HG02852 (cell line): ENCODE data around the gene LRCOL1.

Experiments
- ATAC-seq: cut with Tn5 transposase; IDR thresholded peaks from one replicate; pipeline ENCODE4 v1.9.1; 2021; ENCODE audit warnings: mild to moderate bottlenecking, moderate library complexity; ENCODE audit not compliant: unreplicated experiment

LRCOL1 gene

GRCh38 chr12:132583736-132584135, 26.6 kb downstream of the LRCOL1 start:
- no peak for ATAC-seq

- ATAC-seq: no peak
Observed at GRCh38 chr12:132583411-132583710, 27.0 kb downstream of the LRCOL1 start.

- no peak for ATAC-seq
Observed at GRCh38 chr12:132582582-132583410, 27.6 kb downstream of the LRCOL1 start.

GRCh38 chr12:132582058-132582420, 28.3 kb downstream of the LRCOL1 start:
- no peak for ATAC-seq

GRCh38 chr12:132581348-132582057, 28.9 kb downstream of the LRCOL1 start:
- no peak for ATAC-seq

- ATAC-seq: no peak
Observed at GRCh38 chr12:132580701-132581292, 29.6 kb downstream of the LRCOL1 start.

GRCh38 chr12:132579744-132580143, 30.6 kb downstream of the LRCOL1 start:
- no peak for ATAC-seq

- ATAC-seq: no peak
Observed at GRCh38 chr12:132578826-132579225, 31.6 kb downstream of the LRCOL1 start.

GRCh38 chr12:132578118-132578517, 32.3 kb downstream of the LRCOL1 start:
- ATAC-seq: no peak

- no peak for ATAC-seq
Observed at GRCh38 chr12:132577191-132577920, 33.0 kb downstream of the LRCOL1 start.

GRCh38 chr12:132576701-132577100, 33.7 kb downstream of the LRCOL1 start:
- no peak for ATAC-seq

GRCh38 chr12:132575661-132576060, 34.7 kb downstream of the LRCOL1 start:
- ATAC-seq: no peak

- no peak for ATAC-seq
Observed at GRCh38 chr12:132574271-132574996, 35.9 kb downstream of the LRCOL1 start.

GRCh38 chr12:132572801-132573760, 37.3 kb downstream of the LRCOL1 start:
- ATAC-seq: no peak

GRCh38 chr12:132572106-132572505, 38.3 kb downstream of the LRCOL1 start:
- no peak for ATAC-seq

GRCh38 chr12:132571598-132571997, 38.8 kb downstream of the LRCOL1 start:
- no peak for ATAC-seq

- no peak for ATAC-seq
Observed at GRCh38 chr12:132571051-132571450, 39.3 kb downstream of the LRCOL1 start.

GRCh38 chr12:132570635-132571034, 39.7 kb downstream of the LRCOL1 start:
- no peak for ATAC-seq

GRCh38 chr12:132569856-132570480, 40.4 kb downstream of the LRCOL1 start:
- ATAC-seq: no peak
